Measurements from ENCODE around the gene PTH2R.
A peak's percentile ranks its signal among the peaks of the same experiment; 100 is the strongest.
"Not testable (repeated sequence)": the region's sequence is repeated elsewhere in the genome, so short reads cannot be mapped to it uniquely, and the experiment has no call there.

The PTH2R gene

GRCh38 chr2:208392300-208392699, 14.3 kb upstream of the PTH2R start:
- no peak for DNase-seq (ENCODE audit: low spot score)
- TF ChIP-seq, protein P1, sequence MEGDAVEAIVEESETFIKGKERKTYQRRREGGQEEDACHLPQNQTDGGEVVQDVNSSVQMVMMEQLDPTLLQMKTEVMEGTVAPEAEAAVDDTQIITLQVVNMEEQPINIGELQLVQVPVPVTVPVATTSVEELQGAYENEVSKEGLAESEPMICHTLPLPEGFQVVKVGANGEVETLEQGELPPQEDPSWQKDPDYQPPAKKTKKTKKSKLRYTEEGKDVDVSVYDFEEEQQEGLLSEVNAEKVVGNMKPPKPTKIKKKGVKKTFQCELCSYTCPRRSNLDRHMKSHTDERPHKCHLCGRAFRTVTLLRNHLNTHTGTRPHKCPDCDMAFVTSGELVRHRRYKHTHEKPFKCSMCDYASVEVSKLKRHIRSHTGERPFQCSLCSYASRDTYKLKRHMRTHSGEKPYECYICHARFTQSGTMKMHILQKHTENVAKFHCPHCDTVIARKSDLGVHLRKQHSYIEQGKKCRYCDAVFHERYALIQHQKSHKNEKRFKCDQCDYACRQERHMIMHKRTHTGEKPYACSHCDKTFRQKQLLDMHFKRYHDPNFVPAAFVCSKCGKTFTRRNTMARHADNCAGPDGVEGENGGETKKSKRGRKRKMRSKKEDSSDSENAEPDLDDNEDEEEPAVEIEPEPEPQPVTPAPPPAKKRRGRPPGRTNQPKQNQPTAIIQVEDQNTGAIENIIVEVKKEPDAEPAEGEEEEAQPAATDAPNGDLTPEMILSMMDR (conservative IDR thresholded peaks at IDR 0.05; ENCODE audit: low read depth) = 0 out of 2 replicates have a peak, but pooled peaks have one; percentile 7
- POLR2A ChIA-PET (ENCODE audit: low non-redundant PET) = interaction anchor here (0.6 kb wide), 1 partner anchor 8 kb away, joined by 3 read pairs; no protein-coding TSS in a partner anchor
- CTCF ChIA-PET = interaction anchor here (0.6 kb wide), 2 partner anchors 667 to 811 kb away, joined by 3 to 7 read pairs; no protein-coding TSS in a partner anchor
- H3K27ac ChIP-seq = no peak overlapping the region

DNA sequence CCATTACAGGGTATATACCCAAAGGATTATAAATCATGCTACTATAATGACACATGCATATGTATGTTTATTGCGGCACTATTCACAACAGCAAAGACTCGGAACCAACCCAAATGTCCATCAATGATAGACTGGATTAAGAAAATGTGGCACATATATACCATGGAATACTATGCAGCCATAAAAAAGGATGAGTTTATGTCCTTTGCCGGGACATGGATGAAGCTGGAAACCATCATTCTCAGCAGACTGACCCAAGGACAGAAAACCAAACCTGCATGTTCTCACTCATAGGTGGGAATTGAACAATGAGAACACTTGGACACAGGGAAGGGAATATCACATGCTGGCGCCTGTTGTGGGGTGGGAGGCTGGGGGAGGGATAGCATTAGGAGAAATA, 9.8 kb upstream of the PTH2R start:
- H3K27ac ChIP-seq; CTCF ChIA-PET; POLR2A ChIA-PET (ENCODE audit: low non-redundant PET); DNase-seq (ENCODE audit: low spot score): not testable (repeated sequence)

- TF ChIP-seq, protein P1 (conservative IDR thresholded peaks at IDR 0.05; ENCODE audit: low read depth) = no peak
- ChIA-PET POLR2A (ENCODE audit: low non-redundant PET) (no interaction called here), CTCF (interaction anchor here (0.6 kb wide), 1 partner anchor 249 kb away, joined by 3 read pairs; no protein-coding TSS in a partner anchor)
- DNase-seq (ENCODE audit: low spot score) = no peak
- H3K27ac ChIP-seq = no peak overlapping the region
Observed at GRCh38 chr2:208399201-208399600, 7.4 kb upstream of the PTH2R start.

- peak; percentile 41 for DNase-seq (ENCODE audit: low spot score)
- CTCF ChIA-PET = interaction anchor here (0.6 to 1.4 kb wide), 12 partner anchors 8 to 1102 kb away, joined by 3 to 7 read pairs (median 4); no protein-coding TSS in a partner anchor
- POLR2A ChIA-PET (ENCODE audit: low non-redundant PET) = no interaction called here
- TF ChIP-seq, protein P1 (conservative IDR thresholded peaks at IDR 0.05; ENCODE audit: low read depth) = peak; percentile 23; the same call in 1 of the 2 replicates
- H3K27ac ChIP-seq = no peak overlapping the region
Observed at GRCh38 chr2:208407667-208408066, 1.1 kb downstream of the PTH2R start.

DNA sequence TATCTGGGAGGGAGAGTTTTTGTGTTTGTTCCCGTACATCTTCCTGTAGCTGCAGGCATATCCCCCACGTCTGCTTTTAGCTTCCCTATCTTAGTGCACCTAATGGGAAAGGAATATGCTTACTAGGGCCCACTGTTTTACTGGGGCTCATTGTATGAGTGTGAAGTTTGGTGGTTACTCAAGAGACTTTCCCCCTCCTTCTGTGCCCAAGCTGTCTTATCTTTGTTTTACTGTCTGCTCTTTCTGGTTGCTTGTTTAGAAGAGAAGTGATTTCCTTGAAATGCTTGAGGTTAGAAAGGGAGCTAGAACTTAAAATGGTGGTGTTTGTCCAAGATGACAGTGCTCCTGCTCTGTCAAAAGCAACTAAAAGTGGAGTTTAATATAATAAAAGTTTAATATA, 7.3 kb downstream of the PTH2R start:
- CTCF ChIA-PET = no interaction called here
- POLR2A ChIA-PET (ENCODE audit: low non-redundant PET) = no interaction called here
- no peak for DNase-seq (ENCODE audit: low spot score)
- TF ChIP-seq, protein P1 (conservative IDR thresholded peaks at IDR 0.05; ENCODE audit: low read depth) = no peak
- no peak overlapping the region for H3K27ac ChIP-seq

- ChIA-PET POLR2A (ENCODE audit: low non-redundant PET) (no interaction called here), CTCF (interaction anchor here (0.8 kb wide), 1 partner anchor 1808 kb away, joined by 3 read pairs; no protein-coding TSS in a partner anchor)
- no peak overlapping the region for H3K27ac ChIP-seq
- DNase-seq (ENCODE audit: low spot score) = no peak
- TF ChIP-seq, protein P1 (conservative IDR thresholded peaks at IDR 0.05; ENCODE audit: low read depth) = no peak
Observed at GRCh38 chr2:208415255-208415654, 8.7 kb downstream of the PTH2R start.

- POLR2A ChIA-PET (ENCODE audit: low non-redundant PET) = no interaction called here
- H3K27ac ChIP-seq = no peak overlapping the region
- CTCF ChIA-PET = interaction anchor here (0.8 to 0.9 kb wide), 2 partner anchors 9 to 1808 kb away, joined by 3 to 4 read pairs; no protein-coding TSS in a partner anchor
- no peak for DNase-seq (ENCODE audit: low spot score)
- TF ChIP-seq, protein P1 (conservative IDR thresholded peaks at IDR 0.05; ENCODE audit: low read depth) = no peak
Observed at GRCh38 chr2:208415897-208416296, 9.3 kb downstream of the PTH2R start.
